HEK293T (cell line): ENCODE data around the gene OR4K1.

Experiments used
- ARNT ChIP-seq: fragments of 450-650 bp; IDR thresholded peaks from 2 replicates; pipeline ENCODE4 v1.6.1; 2017; ENCODE audit warnings: mild to moderate bottlenecking
- BHLHE40 ChIP-seq: fragments of 450-650 bp; IDR thresholded peaks from 2 replicates; pipeline ENCODE4 v1.6.1; 2016; ENCODE audit warnings: mild to moderate bottlenecking, moderate library complexity, borderline replicate concordance
- ELF4 ChIP-seq: fragments of 450-650 bp; IDR thresholded peaks from 2 replicates; pipeline ENCODE4 v1.6.1; 2017; ENCODE audit warnings: antibody characterized with exemption
- FOXA1 ChIP-seq: fragments of 450-650 bp; IDR thresholded peaks from 2 replicates; pipeline ENCODE4 v1.6.1; 2016; ENCODE audit warnings: mild to moderate bottlenecking
- FOXK2 ChIP-seq: fragments of 450-650 bp; IDR thresholded peaks from 2 replicates; pipeline ENCODE4 v1.6.1; 2016; ENCODE audit warnings: mild to moderate bottlenecking
- FOXM1 ChIP-seq: fragments of 450-650 bp; IDR thresholded peaks from 2 replicates; pipeline ENCODE4 v1.6.1; 2017; ENCODE audit warnings: mild to moderate bottlenecking, borderline replicate concordance
- HDGF ChIP-seq: fragments of 450-650 bp; IDR thresholded peaks from 2 replicates; pipeline ENCODE4 v1.6.1; 2017; ENCODE audit warnings: antibody characterized with exemption, borderline replicate concordance
- L3MBTL2 ChIP-seq: fragments of 450-650 bp; conservative IDR thresholded peaks from 2 replicates; pipeline ENCODE4 v1.6.1; 2016; ENCODE audit warnings: mild to moderate bottlenecking
- NFRKB ChIP-seq: fragments of 450-650 bp; IDR thresholded peaks from 2 replicates; pipeline ENCODE4 v1.6.1; 2016; ENCODE audit warnings: mild to moderate bottlenecking, moderate library complexity
- PKNOX1 ChIP-seq: fragments of 450-650 bp; IDR thresholded peaks from 2 replicates; pipeline ENCODE4 v1.6.1; 2016
- SP1 ChIP-seq: fragments of 450-650 bp; IDR thresholded peaks from 2 replicates; pipeline ENCODE4 v1.6.1; 2017
- SUZ12 ChIP-seq: fragments of 450-650 bp; IDR thresholded peaks from 2 replicates; pipeline ENCODE4 v1.6.1; 2016; ENCODE audit warnings: mild to moderate bottlenecking
- TARDBP ChIP-seq: fragments of 450-650 bp; IDR thresholded peaks from 2 replicates; pipeline ENCODE4 v1.6.1; 2016

GRCh38 chr14:19949218-19949617 is 18.5 kb downstream of the OR4K1 start:
- TF ChIP-seq FOXM1 (no peak), SP1 (no peak), ELF4 (no peak), BHLHE40 (no peak), TARDBP (no peak), SUZ12 (no peak), FOXA1 (no peak), HDGF (no peak), FOXK2 (no peak), L3MBTL2 (no peak), NFRKB (no peak), PKNOX1 (no peak), ARNT (no peak)
